AG09309 (cell line): ENCODE results near the gene KLK12.

Experiments used
- DNase-seq: peaks from one replicate; pipeline ENCODE4 v3.0.0-alpha.2; 2010; ENCODE audit warnings: low read depth
- H3K4me3 ChIP-seq: 2 replicates; pipeline ENCODE4 v1.5.1; 2011; ENCODE audit warnings: mild to moderate bottlenecking, low read depth, low read length, moderate library complexity; ENCODE audit not compliant: control insufficient read depth
- TF ChIP-seq, protein P1 (sequence below): IDR thresholded peaks from 2 replicates; pipeline ENCODE4 v1.5.1; 2011; ENCODE audit warnings: mild to moderate bottlenecking, low read depth, low read length, inconsistent platforms; ENCODE audit not compliant: insufficient read depth, control insufficient read depth; ENCODE audit errors: missing control alignments

Gene KLK12

DNA sequence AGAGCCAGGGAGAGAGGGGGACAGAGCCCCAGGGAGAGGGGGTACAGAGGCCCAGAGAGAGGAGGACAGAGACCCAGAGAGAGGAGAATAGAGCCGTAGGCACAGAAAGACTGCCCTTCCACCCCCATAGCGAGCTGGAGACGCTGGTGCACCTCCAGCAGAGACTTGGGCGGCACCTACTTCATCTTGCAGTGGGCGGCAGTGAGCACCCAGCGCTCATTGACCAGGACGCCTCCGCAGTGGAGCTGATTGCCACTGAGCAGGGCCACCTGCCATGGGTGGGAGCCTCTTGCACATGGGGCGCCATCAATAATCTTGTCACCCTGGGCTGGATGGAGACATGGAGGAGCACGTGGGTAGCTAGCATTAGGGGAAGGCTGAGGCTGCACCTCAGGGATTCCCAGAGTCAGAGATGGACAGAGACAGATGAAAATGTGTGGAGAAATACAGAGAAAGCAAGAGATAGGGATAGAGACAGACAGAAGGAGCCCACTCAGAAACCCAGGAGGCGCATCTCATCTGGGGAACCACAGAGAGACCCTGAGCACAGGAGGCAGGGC is 53.1 kb downstream of the KLK12 start:
- TF ChIP-seq, protein P1, sequence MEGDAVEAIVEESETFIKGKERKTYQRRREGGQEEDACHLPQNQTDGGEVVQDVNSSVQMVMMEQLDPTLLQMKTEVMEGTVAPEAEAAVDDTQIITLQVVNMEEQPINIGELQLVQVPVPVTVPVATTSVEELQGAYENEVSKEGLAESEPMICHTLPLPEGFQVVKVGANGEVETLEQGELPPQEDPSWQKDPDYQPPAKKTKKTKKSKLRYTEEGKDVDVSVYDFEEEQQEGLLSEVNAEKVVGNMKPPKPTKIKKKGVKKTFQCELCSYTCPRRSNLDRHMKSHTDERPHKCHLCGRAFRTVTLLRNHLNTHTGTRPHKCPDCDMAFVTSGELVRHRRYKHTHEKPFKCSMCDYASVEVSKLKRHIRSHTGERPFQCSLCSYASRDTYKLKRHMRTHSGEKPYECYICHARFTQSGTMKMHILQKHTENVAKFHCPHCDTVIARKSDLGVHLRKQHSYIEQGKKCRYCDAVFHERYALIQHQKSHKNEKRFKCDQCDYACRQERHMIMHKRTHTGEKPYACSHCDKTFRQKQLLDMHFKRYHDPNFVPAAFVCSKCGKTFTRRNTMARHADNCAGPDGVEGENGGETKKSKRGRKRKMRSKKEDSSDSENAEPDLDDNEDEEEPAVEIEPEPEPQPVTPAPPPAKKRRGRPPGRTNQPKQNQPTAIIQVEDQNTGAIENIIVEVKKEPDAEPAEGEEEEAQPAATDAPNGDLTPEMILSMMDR = no peak
- no peak for DNase-seq
- H3K4me3 ChIP-seq = no peak overlapping the region

DNA sequence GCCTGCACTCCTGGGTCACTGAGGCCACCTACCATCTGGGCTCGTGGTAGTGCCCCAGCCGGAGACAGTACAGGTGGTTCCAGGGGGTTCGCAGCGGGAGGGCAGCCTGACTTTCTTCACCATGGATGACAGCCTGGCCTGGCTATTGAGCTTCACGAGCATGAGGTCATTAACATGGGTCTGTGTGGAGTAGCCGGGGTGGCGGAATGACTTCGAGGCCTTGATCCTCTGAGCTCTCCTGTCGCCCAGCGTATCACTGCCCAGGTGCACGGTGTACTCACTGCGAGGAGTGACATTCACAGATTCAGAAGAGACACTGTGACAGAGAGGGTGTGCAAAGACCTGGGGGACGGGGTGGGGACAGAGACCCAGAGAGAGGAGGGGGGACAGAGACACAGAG is 54.6 kb downstream of the KLK12 start:
- no peak overlapping the region for H3K4me3 ChIP-seq
- TF ChIP-seq, protein P1 = no peak
- no peak for DNase-seq

DNA sequence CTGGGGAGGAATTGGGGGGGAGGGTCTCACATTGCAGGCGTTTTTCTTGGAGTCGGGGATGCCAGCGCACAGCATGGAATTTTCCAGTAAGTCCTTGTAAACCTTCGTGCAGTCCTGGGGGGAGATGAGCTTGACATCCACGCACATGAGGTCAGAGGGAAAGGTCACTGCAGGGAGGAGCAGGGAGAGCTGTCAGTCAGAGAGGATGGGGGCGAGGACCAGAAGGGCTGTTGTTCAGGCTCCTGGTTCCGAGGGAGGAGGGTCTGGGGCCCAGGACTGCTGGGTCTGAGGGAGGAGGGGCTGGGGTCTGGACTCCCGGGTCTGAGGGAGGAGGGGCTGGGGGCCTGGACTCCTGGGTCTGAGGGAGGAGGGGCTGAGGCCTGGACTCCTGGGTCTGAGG is 55.0 kb downstream of the KLK12 start:
- DNase-seq = no peak
- TF ChIP-seq, protein P1 = no peak
- no peak overlapping the region for H3K4me3 ChIP-seq
